ENCODE data around the gene POLE.
"Not testable (repeated sequence)": the region's sequence is repeated elsewhere in the genome, so short reads cannot be mapped to it uniquely, and the experiment has no call there.

Gene POLE

GRCh38 chr12:132614861-132615578 lies 72.1 kb downstream of the POLE start:
- DNase-seq (ENCODE audit: low read depth) = peak; percentile 75

GRCh38 chr12:132614029-132614428 lies 73.1 kb downstream of the POLE start:
- no peak for DNase-seq (ENCODE audit: low read depth)

GRCh38 chr12:132611620-132612019 lies 75.5 kb downstream of the POLE start:
- DNase-seq (ENCODE audit: low read depth) = no peak

GRCh38 chr12:132610866-132611602 lies 76.1 kb downstream of the POLE start:
- no peak for DNase-seq (ENCODE audit: low read depth)

GRCh38 chr12:132610051-132610759 lies 76.9 kb downstream of the POLE start, which contains the start of gene LRCOL1:
Gene LRCOL1, minus strand, starts transcription at chr12:132610582. Its CDS starts 4,331 bp downstream, at chr12:132606251.
- no peak for DNase-seq (ENCODE audit: low read depth)

- no peak for DNase-seq (ENCODE audit: low read depth)
These were observed 78.6 kb downstream of the POLE start for GRCh38 chr12:132608231-132609171.

- no peak for DNase-seq (ENCODE audit: low read depth)
These were observed 80.2 kb downstream of the POLE start for GRCh38 chr12:132606927-132607326.

- DNase-seq (ENCODE audit: low read depth) = no peak
These were observed 80.7 kb downstream of the POLE start for GRCh38 chr12:132606466-132606865.

GRCh38 chr12:132605892-132606291 lies 81.2 kb downstream of the POLE start:
- no peak for DNase-seq (ENCODE audit: low read depth)

GRCh38 chr12:132604668-132605441 lies 82.3 kb downstream of the POLE start:
- no peak for DNase-seq (ENCODE audit: low read depth)

GRCh38 chr12:132604151-132604618 lies 83.0 kb downstream of the POLE start:
- no peak for DNase-seq (ENCODE audit: low read depth)

- DNase-seq (ENCODE audit: low read depth) = no peak
These were observed 83.6 kb downstream of the POLE start for GRCh38 chr12:132603240-132604150.

- DNase-seq (ENCODE audit: low read depth) = no peak
These were observed 84.4 kb downstream of the POLE start for GRCh38 chr12:132602572-132603239.

- no peak for DNase-seq (ENCODE audit: low read depth)
These were observed 85.8 kb downstream of the POLE start for GRCh38 chr12:132601171-132601883.

GRCh38 chr12:132600048-132601032 lies 86.8 kb downstream of the POLE start:
- DNase-seq (ENCODE audit: low read depth) = no peak

GRCh38 chr12:132599502-132599901 lies 87.6 kb downstream of the POLE start:
- DNase-seq (ENCODE audit: low read depth) = not testable (repeated sequence)

Data from activated gamma-delta T cell treated with anti-CD3 and anti-CD28 coated beads, Interleukin-2, amount 50 U/mL, for 16 hours (primary cell).